K562 (cell line): ENCODE measurements around the gene SNCG. TPM values are rescaled to one million over a fixed set of nuclear protein-coding genes. Genes with fewer than 3 reads are reported as not detected.
A peak's percentile ranks its signal among the peaks of the same experiment; 100 is the strongest.

ENCODE experiments used
- ATAC-seq: fragments of 200-7000 bp; cut with Tn5 transposase; 3 replicates; pipeline ENCODE4 v1.9.1; 2020; ENCODE audit warnings: moderate library complexity
- BruUV-seq: library from RNA; stranded (reverse); fragments of 400-500 nt; replicated peaks from 2 replicates; lab custom pipeline; 2021; lab: Mats Ljungman, UMichigan
- CTCF ChIA-PET: fragments of 300-600 bp; formaldehyde crosslinking; extraction: SDS; loops from one replicate; lab custom pipeline; 2021; ENCODE audit warnings: low intra/inter-chr PET ratio; lab: Yijun Ruan, JAX
- POLR2A ChIA-PET: fragments of 300-600, 350-650 bp; sonication (Branson Sonifier 250); formaldehyde crosslinking; extraction: SDS; loops from one replicate; lab custom pipeline; 2021; ENCODE audit warnings: antibody characterized with exemption, inconsistent platforms; lab: Yijun Ruan, JAX
- DNase-seq, 4 experiments: peaks; one replicate each; pipeline versions ENCODE4 v3.0.0 to v3.0.0-alpha.2; 2011 to 2018; ENCODE audit warnings: low spot score in 3 of 4, mixed read lengths in 3 of 4; ENCODE audit errors: extremely low read depth in 1 of 4
- FAIRE-seq: peaks from 2 replicates; lab custom pipeline; 2011; peaks lifted over from hg19 to GRCh38; lab: Jason Lieb, UNC
- H2AFZ ChIP-seq: 2 replicates; pipeline ENCODE4 v1.6.0; 2011; ENCODE audit warnings: low read depth, low read length, control low read depth, inconsistent platforms
- H3K27ac ChIP-seq: fragments of 200-600 bp; 3 replicates; pipeline ENCODE4 v1.8.0; 2011; ENCODE audit warnings: low read depth, mild to moderate bottlenecking, control low read depth, inconsistent platforms, low read length, moderate library complexity, mixed read lengths; ENCODE audit errors: extremely low read depth
- H3K27me3 ChIP-seq, 2 experiments: fragments of 300-600 bp in 1 of 2; 2 replicates in 1 of 2; 3 replicates in 1 of 2; pipeline versions ENCODE4 v1.6.0 to v1.8.0; 2011; ENCODE audit warnings: inconsistent platforms in 2 of 2, low read length in 2 of 2, mild to moderate bottlenecking in 1 of 2, mixed read lengths in 1 of 2, moderate library complexity in 1 of 2; ENCODE audit not compliant: control insufficient read depth in 2 of 2, insufficient read depth in 2 of 2
- H3K36me3 ChIP-seq: fragments of 300-600 bp; 3 replicates; pipeline ENCODE4 v1.8.0; 2011; ENCODE audit warnings: mild to moderate bottlenecking, low read length, inconsistent platforms; ENCODE audit not compliant: control insufficient read depth, insufficient read depth
- H3K4me1 ChIP-seq, 2 experiments: fragments of 200-600 bp in 1 of 2; replicated peaks in 1 of 2; 2 replicates in 1 of 2; 3 replicates in 1 of 2; pipeline versions ENCODE4 v1.5.1 to v1.8.0; 2011; ENCODE audit warnings: inconsistent platforms in 2 of 2, low read length in 2 of 2, mild to moderate bottlenecking in 1 of 2, mixed read lengths in 1 of 2, moderate library complexity in 1 of 2; ENCODE audit not compliant: control insufficient read depth in 2 of 2, insufficient read depth in 2 of 2
- H3K4me2 ChIP-seq: 2 replicates; pipeline ENCODE4 v1.6.1; 2011; ENCODE audit warnings: low read length, control low read depth, inconsistent platforms, mixed read lengths; ENCODE audit not compliant: insufficient read depth
- H3K4me3 ChIP-seq: fragments of 200-600 bp; sonication (generic), shearing (Covaris generic); 2 replicates; pipeline ENCODE4 v1.5.1; 2016; ENCODE audit warnings: control low read depth, inconsistent platforms
- H3K79me2 ChIP-seq: fragments of 200-600 bp; 3 replicates; pipeline ENCODE4 v1.8.0; 2011; ENCODE audit warnings: low read length, inconsistent platforms; ENCODE audit not compliant: control insufficient read depth, insufficient read depth
- H3K9ac ChIP-seq, 2 experiments: 2 replicates each; pipeline versions ENCODE4 v1.6.0 to v1.6.1; 2011; ENCODE audit warnings: low read depth in 2 of 2, low read length in 2 of 2, control low read depth in 1 of 2, inconsistent platforms in 1 of 2, mild to moderate bottlenecking in 1 of 2, mixed read lengths in 1 of 2; ENCODE audit not compliant: insufficient read depth in 1 of 2
- H3K9me1 ChIP-seq: one replicate; pipeline ENCODE4 v1.6.0; 2011; ENCODE audit warnings: inconsistent platforms, mild to moderate bottlenecking, low read length, moderate library complexity; ENCODE audit not compliant: control insufficient read depth, insufficient read depth
- H3K9me3 ChIP-seq: replicated peaks from 2 replicates; pipeline ENCODE4 v1.5.1; 2011; ENCODE audit warnings: low read depth, low read length, inconsistent platforms; ENCODE audit not compliant: control insufficient read depth, insufficient read depth
- H4K20me1 ChIP-seq: replicated peaks from 2 replicates; pipeline ENCODE4 v1.6.1; 2011; ENCODE audit warnings: low read length, inconsistent platforms, mixed read lengths; ENCODE audit not compliant: control insufficient read depth, insufficient read depth
- CCNT2 ChIP-seq: IDR thresholded peaks from 2 replicates; pipeline ENCODE4 v1.6.1; 2011; ENCODE audit warnings: borderline replicate concordance, low read depth, mild to moderate bottlenecking, moderate library complexity, mixed read lengths, low read length; ENCODE audit not compliant: insufficient read length; ENCODE audit errors: extremely low read depth
- DIDO1 ChIP-seq: fragments of 450-650 bp; IDR thresholded peaks from 2 replicates; pipeline ENCODE4 v1.6.1; 2016; ENCODE audit warnings: low read depth, missing biosample characterization, missing genetic modification characterization
- ELF4 ChIP-seq: fragments of 450-650 bp; formaldehyde crosslinking; IDR thresholded peaks from 2 replicates; pipeline ENCODE4 v1.4.0; 2022; ENCODE audit warnings: missing genetic modification characterization
- GTF3C2 ChIP-seq: IDR thresholded peaks from 3 replicates; pipeline ENCODE4 v1.6.1; 2011; ENCODE audit warnings: borderline replicate concordance, mild to moderate bottlenecking, moderate library complexity; ENCODE audit not compliant: insufficient read length; ENCODE audit errors: extremely low read depth
- ID3 ChIP-seq, 2 experiments: fragments of 250-450 bp in 1 of 2; fragments of 450-650 bp in 1 of 2; sonication (Bioruptor Pico) in 1 of 2; IDR thresholded peaks; 2 replicates each; pipeline versions ENCODE4 v1.6.1 to v1.8.0; 2016 to 2021; ENCODE audit warnings: mild to moderate bottlenecking in 2 of 2, moderate library complexity in 2 of 2, missing compliant biosample characterization in 1 of 2, missing genetic modification characterization in 1 of 2
- KDM4B ChIP-seq, 2 experiments: fragments of 450-650 bp in 1 of 2; sonication (generic) in 1 of 2; IDR thresholded peaks; 2 replicates each; pipeline ENCODE4 v1.6.1; 2016 to 2017; ENCODE audit warnings: borderline replicate concordance in 2 of 2, antibody characterized with exemption in 1 of 2, low read depth in 1 of 2, mild to moderate bottlenecking in 1 of 2
- NR1H2 ChIP-seq: sonication (generic); formaldehyde crosslinking; IDR thresholded peaks from 2 replicates; pipeline ENCODE4 v1.4.0; 2020; ENCODE audit warnings: mild to moderate bottlenecking, missing genetic modification reagents
- POLR2A ChIP-seq: fragments of 450-650 bp; conservative IDR thresholded peaks from 2 replicates; pipeline ENCODE4 v1.6.1; 2016
- USF1 ChIP-seq: sonication (generic); formaldehyde crosslinking; IDR thresholded peaks from 2 replicates; pipeline ENCODE4 v1.9.0; 2022; ENCODE audit warnings: mild to moderate bottlenecking, missing genetic modification reagents
- ZFP30 ChIP-seq: fragments of 250-450 bp; sonication (Bioruptor Pico); IDR thresholded peaks from 2 replicates; pipeline ENCODE4 v1.8.0; 2022; ENCODE audit warnings: moderate library complexity, mild to moderate bottlenecking, inconsistent platforms, borderline replicate concordance
- ZNF436 ChIP-seq: fragments of 250-450, 450-650 bp; sonication (Bioruptor Pico); formaldehyde crosslinking; IDR thresholded peaks from 2 replicates; pipeline ENCODE4 v1.7.0; 2020; ENCODE audit warnings: mild to moderate bottlenecking
- ZNF785 ChIP-seq: fragments of 250-450 bp; sonication (Bioruptor Pico); IDR thresholded peaks from 2 replicates; pipeline ENCODE4 v1.4.0; 2020; ENCODE audit warnings: mild to moderate bottlenecking
- WGBS: fragments of 100-300 bp; shearing (Covaris generic); methylation state at CpG from one replicate; pipeline ENCODE4 v1.1.6; 2016; ENCODE audit warnings: low coverage, mixed read lengths; ENCODE audit not compliant: insufficient coverage; ENCODE audit errors: missing lambda C conversion rate; 5-methylcytosine and 5-hydroxymethylcytosine counted together
- in situ Hi-C: fragments of 300-500 bp; cut with MboI; formaldehyde crosslinking; loops from 4 replicates; pipeline ENCODE4 v1.15.0; 2018; ENCODE audit warnings: inconsistent platforms, mixed read lengths
- intact Hi-C: fragments of 100-400 bp; cut with micrococcal nuclease; formaldehyde crosslinking; loops from 2 replicates; pipeline ENCODE4 v1.14.2; 2022
- polyA plus RNA-seq, 8 experiments: library from polyadenylated mRNA; depleted of rRNA in 4 of 8; stranded (reverse) in 5 of 8; unstranded in 3 of 8; fragments of >200 nt; fragmentation: Nextera tagmentation in 2 of 8; fragmentation: Illumina TruSeq in 1 of 8; extraction: Ambion mirVana in 2 of 8; extraction: Trizol in 1 of 8; gene quantifications; 2 replicates each; pipeline versions ENCODE4 v1.2.1 to v1.2.3, GENCODE V29; 2011 to 2014; ENCODE audit warnings: inconsistent platforms in 1 of 8, missing spikeins in 1 of 8
- total RNA-seq, 7 experiments: library from RNA; depleted of rRNA in 6 of 7; stranded (reverse); fragments of >200 nt in 6 of 7; fragmentation: Illumina TruSeq in 2 of 7; extraction: Trizol in 2 of 7; gene quantifications; 2 replicates each; pipeline versions ENCODE4 v1.2.1 to v1.2.3, GENCODE V29; 2011 to 2021; ENCODE audit warnings: low replicate concordance in 1 of 7
- TF ChIP-seq, protein P1 (sequence below): fragments of 450-650 bp; formaldehyde crosslinking; IDR thresholded peaks from 2 replicates; pipeline ENCODE4 v1.4.0; 2022; ENCODE audit warnings: mild to moderate bottlenecking, moderate library complexity
- TF ChIP-seq, protein P2 (sequence below): fragments of 450-650 bp; IDR thresholded peaks from 2 replicates; pipeline ENCODE4 v1.6.1; 2014; ENCODE audit warnings: low read depth, mild to moderate bottlenecking, moderate library complexity, borderline replicate concordance

SNCG gene
- total and polyA plus RNA-seq, 9 of the 15 experiments (the other 6 are each of a cell fraction or from before 2014, with no cell fraction given), result 9.8 to 146 (median 93.6) TPM

- Histone ChIP-seq H3K79me2 (no peaks in the 10 kb centered on the region), H4K20me1 (no peaks in the 10 kb centered on the region), H2AFZ (no peak within 1 kb of the TSS), H3K9me3 (no peaks in the 10 kb centered on the region), H3K36me3 (no peaks in the 10 kb centered on the region), H3K27ac (no peak within 1 kb of the TSS), H3K4me2 (no peak within 1 kb of the TSS), H3K4me3 (no peak within 1 kb of the TSS), H3K9me1 (no peaks in the 10 kb centered on the region), H3K9ac (peak within 1 kb of the TSS in 1 of 2 experiments; percentile 52; a peak in 1 of 4 replicates), H3K27me3 (no peaks in the 10 kb centered on the region), H3K4me1 (peaks cover 9 to 28% of the 10 kb centered on the region in 2 experiments; a peak in 4 of 5 replicates)
- FAIRE-seq (no peak), DNase-seq (no peak), ATAC-seq (no peak)
- in situ Hi-C loops, result no loop called here
- ChIA-PET POLR2A (interaction anchor here (0.6 to 2.0 kb wide), 2 partner anchors 12 to 106 kb away, joined by 3 to 4 read pairs; no protein-coding TSS in a partner anchor), CTCF (no interaction called here)
- TF ChIP-seq CCNT2 (no peak), DIDO1 (no peak), NR1H2 (CRISPR knock-in tag) (no peak), POLR2A (no peak), GTF3C2 (no peak), ELF4 (CRISPR knock-in tag) (no peak), ZNF436 (CRISPR knock-in tag) (no peak), KDM4B (IDR thresholded peaks at IDR 0.05; ENCODE audit: borderline replicate concordance in 2 of 2, low read depth in 1 of 2) (no peak), USF1 (no peak), ZFP30 (no peak), ID3 (CRISPR knock-in tag; IDR thresholded peaks at IDR 0.05) (no peak), ID3 (tag; IDR thresholded peaks at IDR 0.05) (no peak), ZNF785 (CRISPR knock-in tag) (no peak)
- TF ChIP-seq, protein P1, sequence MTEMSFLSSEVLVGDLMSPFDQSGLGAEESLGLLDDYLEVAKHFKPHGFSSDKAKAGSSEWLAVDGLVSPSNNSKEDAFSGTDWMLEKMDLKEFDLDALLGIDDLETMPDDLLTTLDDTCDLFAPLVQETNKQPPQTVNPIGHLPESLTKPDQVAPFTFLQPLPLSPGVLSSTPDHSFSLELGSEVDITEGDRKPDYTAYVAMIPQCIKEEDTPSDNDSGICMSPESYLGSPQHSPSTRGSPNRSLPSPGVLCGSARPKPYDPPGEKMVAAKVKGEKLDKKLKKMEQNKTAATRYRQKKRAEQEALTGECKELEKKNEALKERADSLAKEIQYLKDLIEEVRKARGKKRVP (CRISPR knock-in tag), result no peak
- TF ChIP-seq, protein P2, sequence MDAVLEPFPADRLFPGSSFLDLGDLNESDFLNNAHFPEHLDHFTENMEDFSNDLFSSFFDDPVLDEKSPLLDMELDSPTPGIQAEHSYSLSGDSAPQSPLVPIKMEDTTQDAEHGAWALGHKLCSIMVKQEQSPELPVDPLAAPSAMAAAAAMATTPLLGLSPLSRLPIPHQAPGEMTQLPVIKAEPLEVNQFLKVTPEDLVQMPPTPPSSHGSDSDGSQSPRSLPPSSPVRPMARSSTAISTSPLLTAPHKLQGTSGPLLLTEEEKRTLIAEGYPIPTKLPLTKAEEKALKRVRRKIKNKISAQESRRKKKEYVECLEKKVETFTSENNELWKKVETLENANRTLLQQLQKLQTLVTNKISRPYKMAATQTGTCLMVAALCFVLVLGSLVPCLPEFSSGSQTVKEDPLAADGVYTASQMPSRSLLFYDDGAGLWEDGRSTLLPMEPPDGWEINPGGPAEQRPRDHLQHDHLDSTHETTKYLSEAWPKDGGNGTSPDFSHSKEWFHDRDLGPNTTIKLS, result no peak
- no TSS peak for BruUV-seq
- 72% methylated on average over 13 of the region's 59 CpGs for WGBS
- intact Hi-C loops, result no loop called here
Observed at GRCh38 chr10:86968271-86968993, 10.0 kb downstream of the SNCG start, which contains the start of gene ADIRF. Gene ADIRF, plus strand, starts transcription at chr10:86968482. Its CDS starts 63 bp downstream, at chr10:86968545.
